GM13976 (cell line): ENCODE data around the gene BMP3.
A peak's percentile ranks its signal among the peaks of the same experiment; 100 is the strongest.

Source experiments
- DNase-seq: peaks from one replicate; pipeline ENCODE4 v3.0.0; 2012; ENCODE audit warnings: low spot score
- CTCF ChIP-seq: IDR thresholded peaks from 2 replicates; pipeline ENCODE4 v1.5.1; 2012; ENCODE audit warnings: borderline replicate concordance, mild to moderate bottlenecking; ENCODE audit not compliant: insufficient read depth; ENCODE audit errors: extremely low read depth, missing control alignments, control extremely low read depth
- in situ Hi-C: fragments of 300-500 bp; cut with MboI; formaldehyde crosslinking; loops from one replicate; pipeline ENCODE4 v1.12.0; 2022; ENCODE audit warnings: low sequenced_read_pairs, mixed read lengths, inconsistent platforms; ENCODE audit not compliant: unreplicated experiment

The BMP3 gene

GRCh38 chr4:81042578-81043365 is 12.3 kb downstream of the BMP3 start:
- DNase-seq = no peak
- TF ChIP-seq CTCF = no peak
- in situ Hi-C loops = loop anchor here (10.0 kb wide), 1 partner anchor 428 kb away; no protein-coding TSS in a partner anchor

GRCh38 chr4:81049330-81049729 is 18.8 kb downstream of the BMP3 start:
- TF ChIP-seq CTCF = no peak
- DNase-seq = no peak
- in situ Hi-C loops = loop anchor here (10.0 kb wide), 1 partner anchor 435 kb away; no protein-coding TSS in a partner anchor

GRCh38 chr4:81049907-81050306 is 19.4 kb downstream of the BMP3 start:
- no peak for DNase-seq
- in situ Hi-C loops = loop anchor here (10.0 kb wide), 1 partner anchor 435 kb away; no protein-coding TSS in a partner anchor
- no peak for TF ChIP-seq CTCF

GRCh38 chr4:81052119-81053068 is 21.9 kb downstream of the BMP3 start:
- TF ChIP-seq CTCF = peak; percentile 42
- no peak for DNase-seq
- in situ Hi-C loops = no loop called here

- in situ Hi-C loops = no loop called here
Observed at GRCh38 chr4:81058621-81059020, 28.1 kb downstream of the BMP3 start.

More at GRCh38 chr4:81058621-81059020, 28.1 kb downstream of the BMP3 start:
- no peak for TF ChIP-seq CTCF
- no peak for DNase-seq
